SK-N-SH (cell line): ENCODE measurements around the gene ZNF439.

Source experiments
- CTCF ChIP-seq: fragments of 200-600 bp; sonication (generic); IDR thresholded peaks from 2 replicates; pipeline ENCODE4 v1.6.1; 2017; ENCODE audit warnings: antibody characterized with exemption, mild to moderate bottlenecking, moderate library complexity
- EP300 ChIP-seq, 2 experiments: IDR thresholded peaks; 2 replicates each; pipeline versions ENCODE4 v1.4.0 to v1.6.1; 2012; ENCODE audit warnings: borderline replicate concordance in 1 of 2, low read depth in 1 of 2, low read length in 1 of 2
- FOSL2 ChIP-seq: IDR thresholded peaks from 2 replicates; pipeline ENCODE4 v1.4.0; 2012; ENCODE audit warnings: low read depth, mild to moderate bottlenecking, moderate library complexity, borderline replicate concordance
- GATA2 ChIP-seq: sonication (generic); formaldehyde crosslinking; IDR thresholded peaks from 2 replicates; pipeline ENCODE4 v1.5.0; 2020; ENCODE audit warnings: mild to moderate bottlenecking, missing genetic modification reagents
- JUND ChIP-seq: IDR thresholded peaks from 2 replicates; pipeline ENCODE4 v1.4.0; 2012
- NFIC ChIP-seq: IDR thresholded peaks from 2 replicates; pipeline ENCODE4 v1.4.0; 2012; ENCODE audit warnings: borderline replicate concordance
- POLR2AphosphoS5 ChIP-seq: IDR thresholded peaks from 2 replicates; pipeline ENCODE4 v1.6.1; 2012; ENCODE audit warnings: low read depth, low read length
- RAD21 ChIP-seq: IDR thresholded peaks from 2 replicates; pipeline ENCODE4 v1.6.1; 2012; ENCODE audit warnings: mild to moderate bottlenecking, low read length
- RXRA ChIP-seq: IDR thresholded peaks from 2 replicates; pipeline ENCODE4 v1.4.0; 2012; ENCODE audit warnings: low read depth, mild to moderate bottlenecking, borderline replicate concordance
- SMC3 ChIP-seq: IDR thresholded peaks from 2 replicates; pipeline ENCODE4 v1.6.1; 2012; ENCODE audit warnings: low read depth, low read length, improper control_type of control experiment
- TAF1 ChIP-seq: IDR thresholded peaks from 2 replicates; pipeline ENCODE4 v1.6.1; 2012; ENCODE audit warnings: low read depth, mild to moderate bottlenecking, low read length, moderate library complexity, borderline replicate concordance
- YY1 ChIP-seq: IDR thresholded peaks from 2 replicates; pipeline ENCODE4 v1.4.0; 2012; ENCODE audit warnings: low read depth, mild to moderate bottlenecking
- TF ChIP-seq, protein P1 (sequence below): IDR thresholded peaks from 2 replicates; pipeline ENCODE4 v1.4.0; 2012; ENCODE audit warnings: low read depth
- TF ChIP-seq, protein P2 (sequence below): IDR thresholded peaks from 2 replicates; pipeline ENCODE4 v1.6.1; 2012; ENCODE audit warnings: mild to moderate bottlenecking, low read depth, low read length, moderate library complexity

- TF ChIP-seq, protein P1, sequence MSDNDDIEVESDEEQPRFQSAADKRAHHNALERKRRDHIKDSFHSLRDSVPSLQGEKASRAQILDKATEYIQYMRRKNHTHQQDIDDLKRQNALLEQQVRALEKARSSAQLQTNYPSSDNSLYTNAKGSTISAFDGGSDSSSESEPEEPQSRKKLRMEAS: no peak
- TF ChIP-seq CTCF: no peak
- TF ChIP-seq TAF1: no peak
- TF ChIP-seq NFIC: no peak
- no peak for TF ChIP-seq RAD21
- TF ChIP-seq, protein P2, sequence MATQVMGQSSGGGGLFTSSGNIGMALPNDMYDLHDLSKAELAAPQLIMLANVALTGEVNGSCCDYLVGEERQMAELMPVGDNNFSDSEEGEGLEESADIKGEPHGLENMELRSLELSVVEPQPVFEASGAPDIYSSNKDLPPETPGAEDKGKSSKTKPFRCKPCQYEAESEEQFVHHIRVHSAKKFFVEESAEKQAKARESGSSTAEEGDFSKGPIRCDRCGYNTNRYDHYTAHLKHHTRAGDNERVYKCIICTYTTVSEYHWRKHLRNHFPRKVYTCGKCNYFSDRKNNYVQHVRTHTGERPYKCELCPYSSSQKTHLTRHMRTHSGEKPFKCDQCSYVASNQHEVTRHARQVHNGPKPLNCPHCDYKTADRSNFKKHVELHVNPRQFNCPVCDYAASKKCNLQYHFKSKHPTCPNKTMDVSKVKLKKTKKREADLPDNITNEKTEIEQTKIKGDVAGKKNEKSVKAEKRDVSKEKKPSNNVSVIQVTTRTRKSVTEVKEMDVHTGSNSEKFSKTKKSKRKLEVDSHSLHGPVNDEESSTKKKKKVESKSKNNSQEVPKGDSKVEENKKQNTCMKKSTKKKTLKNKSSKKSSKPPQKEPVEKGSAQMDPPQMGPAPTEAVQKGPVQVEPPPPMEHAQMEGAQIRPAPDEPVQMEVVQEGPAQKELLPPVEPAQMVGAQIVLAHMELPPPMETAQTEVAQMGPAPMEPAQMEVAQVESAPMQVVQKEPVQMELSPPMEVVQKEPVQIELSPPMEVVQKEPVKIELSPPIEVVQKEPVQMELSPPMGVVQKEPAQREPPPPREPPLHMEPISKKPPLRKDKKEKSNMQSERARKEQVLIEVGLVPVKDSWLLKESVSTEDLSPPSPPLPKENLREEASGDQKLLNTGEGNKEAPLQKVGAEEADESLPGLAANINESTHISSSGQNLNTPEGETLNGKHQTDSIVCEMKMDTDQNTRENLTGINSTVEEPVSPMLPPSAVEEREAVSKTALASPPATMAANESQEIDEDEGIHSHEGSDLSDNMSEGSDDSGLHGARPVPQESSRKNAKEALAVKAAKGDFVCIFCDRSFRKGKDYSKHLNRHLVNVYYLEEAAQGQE: no peak
- TF ChIP-seq EP300 (IDR thresholded peaks at IDR 0.05; ENCODE audit: borderline replicate concordance in 1 of 2, low read depth in 1 of 2, low read length in 1 of 2): no peak
- no peak for TF ChIP-seq POLR2AphosphoS5
- TF ChIP-seq FOSL2: no peak
- no peak for TF ChIP-seq SMC3
- no peak for TF ChIP-seq YY1
- TF ChIP-seq JUND: no peak
- no peak for TF ChIP-seq GATA2
- no peak for TF ChIP-seq RXRA
Measured at GRCh38 chr19:11872624-11873023, 24.1 kb downstream of the ZNF439 start.
